Gastrocnemius medialis (tissue), 4 donors: ENCODE results near the gene SPC24. TPM values are rescaled to one million over a fixed set of nuclear protein-coding genes. Genes with fewer than 3 reads are reported as not detected.

Experiments
- ATAC-seq, 2 donors: fragments of 150-250 bp; one replicate each; pipeline ENCODE4 v1.9.1; 2016
- DNase-seq, 2 donors: peaks; one replicate each; pipeline ENCODE4 v3.0.0-alpha.2; 2019
- H3K27ac ChIP-seq, 4 donors: fragments of 200-600 bp; sonication (generic); 1 replicate in 1 of 4; 2 replicates in 3 of 4; pipeline ENCODE4 v1.5.1; 2016 to 2018; ENCODE audit warnings: mild to moderate bottlenecking in 2 of 4, moderate library complexity in 1 of 4
- H3K27me3 ChIP-seq, 3 donors: fragments of 200-600 bp; sonication (generic) in 2 of 3; 1 replicate in 1 of 3; 2 replicates in 2 of 3; pipeline versions ENCODE4 v1.5.1 to v1.6.0; 2016 to 2019; ENCODE audit warnings: mild to moderate bottlenecking in 1 of 3, moderate library complexity in 1 of 3
- H3K36me3 ChIP-seq, 2 donors: fragments of 200-600 bp; sonication (generic) in 1 of 2; one replicate each; pipeline ENCODE4 v1.5.1; 2017 to 2018
- H3K4me1 ChIP-seq, 2 donors: fragments of 200-600 bp; sonication (generic) in 1 of 2; one replicate each; pipeline ENCODE4 v1.5.1; 2016 to 2017; ENCODE audit warnings: mild to moderate bottlenecking in 2 of 2
- H3K4me3 ChIP-seq, 4 donors: fragments of 200-600 bp; sonication (generic) in 3 of 4; 1 replicate in 1 of 4; 2 replicates in 3 of 4; pipeline ENCODE4 v1.5.1; 2016 to 2019; ENCODE audit warnings: mild to moderate bottlenecking in 2 of 4
- H3K9me3 ChIP-seq, 3 donors: fragments of 200-600 bp; sonication (generic) in 2 of 3; 1 replicate in 1 of 3; 2 replicates in 2 of 3; pipeline ENCODE4 v1.5.1; 2016 to 2019
- CTCF ChIP-seq, 5 experiments: fragments of 450-650 bp in 3 of 5; fragments of 200-600 bp in 2 of 5; sonication (generic) in 2 of 5; IDR thresholded peaks in 4 of 5; conservative IDR thresholded peaks in 1 of 5; 1 replicate in 4 of 5; 2 replicates in 1 of 5; pipeline ENCODE4 v1.5.1; 2016 to 2019; ENCODE audit warnings: antibody characterized with exemption in 5 of 5, mild to moderate bottlenecking in 3 of 5, moderate library complexity in 3 of 5
- POLR2A ChIP-seq, 2 donors: fragments of 450-650 bp; IDR thresholded peaks; one replicate each; pipeline ENCODE4 v1.6.1; 2017; ENCODE audit warnings: antibody characterized with exemption in 2 of 2, mild to moderate bottlenecking in 2 of 2, moderate library complexity in 2 of 2
- in situ Hi-C, 4 donors: fragments of 200-750 bp; cut with MboI; loops; one replicate each; pipeline versions ENCODE4 v1.15.0 to v1.8.0; 2017; ENCODE audit warnings: low sequenced_read_pairs in 4 of 4
- intact Hi-C: fragments of 100-400 bp; cut with DNase I; formaldehyde crosslinking; loops from one replicate; pipeline ENCODE4 v1.15.1; 2023; ENCODE audit warnings: low total_unique reads
- total RNA-seq, 4 donors: library from RNA; depleted of rRNA; stranded (reverse); fragments of >200 nt; gene quantifications; one replicate each; pipeline versions ENCODE4 v1.1.0 to v1.2.3, GENCODE V29; 2016

Gene SPC24
- total RNA-seq, 4 donors from 2014 or later = 0.55 to 1.6 TPM; not detected in 2

GRCh38 chr19:11116507-11116906 lies 39.1 kb downstream of the SPC24 start:
- DNase-seq = no peak
- Histone ChIP-seq H3K27me3 (no peaks in the 10 kb centered on the region), H3K36me3 (peaks cover 0 to 5% of the 10 kb centered on the region in 2 donors), H3K27ac (no peak overlapping the region), H3K4me1 (no peaks in the 10 kb centered on the region), H3K4me3 (no peak overlapping the region), H3K9me3 (no peaks in the 10 kb centered on the region)
- in situ Hi-C loops = no loop called here
- TF ChIP-seq CTCF (IDR thresholded peaks at IDR 0.05 in 4 of 5, conservative IDR thresholded peaks at IDR 0.05 in 1 of 5) = no peak
- TF ChIP-seq POLR2A (IDR thresholded peaks at IDR 0.05) = no peak
- ATAC-seq = no peak
- intact Hi-C loops = no loop called here

GRCh38 chr19:11115895-11116446 lies 39.6 kb downstream of the SPC24 start:
- ATAC-seq (no peak), DNase-seq (no peak)
- TF ChIP-seq POLR2A (IDR thresholded peaks at IDR 0.05) (no peak), CTCF (IDR thresholded peaks at IDR 0.05 in 4 of 5, conservative IDR thresholded peaks at IDR 0.05 in 1 of 5) (no peak)
- in situ Hi-C loops (no loop called here), intact Hi-C loops (no loop called here)
- H3K9me3 ChIP-seq = no peaks in the 10 kb centered on the region
- no peaks in the 10 kb centered on the region for H3K4me1 ChIP-seq
- no peak overlapping the region for H3K27ac ChIP-seq
- H3K36me3 ChIP-seq = peaks cover 0 to 5% of the 10 kb centered on the region in 2 donors
- no peak overlapping the region for H3K4me3 ChIP-seq
- H3K27me3 ChIP-seq = no peaks in the 10 kb centered on the region

- intact Hi-C loops = no loop called here
- H3K4me3 ChIP-seq = no peak overlapping the region
- no peaks in the 10 kb centered on the region for H3K9me3 ChIP-seq
- in situ Hi-C loops = no loop called here
- H3K4me1 ChIP-seq = no peaks in the 10 kb centered on the region
- DNase-seq (no peak), ATAC-seq (no peak)
- TF ChIP-seq CTCF (IDR thresholded peaks at IDR 0.05 in 4 of 5, conservative IDR thresholded peaks at IDR 0.05 in 1 of 5) (no peak), POLR2A (IDR thresholded peaks at IDR 0.05) (no peak)
- no peak overlapping the region for H3K27ac ChIP-seq
- H3K36me3 ChIP-seq = peaks cover 0 to 5% of the 10 kb centered on the region in 2 donors
- no peaks in the 10 kb centered on the region for H3K27me3 ChIP-seq
Measured at GRCh38 chr19:11115042-11115441, 40.5 kb downstream of the SPC24 start.

GRCh38 chr19:11113140-11113708 lies 42.4 kb downstream of the SPC24 start:
- intact Hi-C loops = no loop called here
- Histone ChIP-seq H3K9me3 (no peaks in the 10 kb centered on the region), H3K27me3 (no peaks in the 10 kb centered on the region), H3K36me3 (peaks cover 0 to 2% of the 10 kb centered on the region in 2 donors), H3K4me1 (no peaks in the 10 kb centered on the region), H3K4me3 (no peak overlapping the region), H3K27ac (no peak overlapping the region)
- TF ChIP-seq POLR2A (IDR thresholded peaks at IDR 0.05) (no peak), CTCF (IDR thresholded peaks at IDR 0.05 in 4 of 5, conservative IDR thresholded peaks at IDR 0.05 in 1 of 5) (no peak)
- ATAC-seq = no peak
- DNase-seq = no peak
- in situ Hi-C loops = no loop called here

GRCh38 chr19:11111771-11112144 lies 43.8 kb downstream of the SPC24 start:
- in situ Hi-C loops = no loop called here
- TF ChIP-seq CTCF (IDR thresholded peaks at IDR 0.05 in 4 of 5, conservative IDR thresholded peaks at IDR 0.05 in 1 of 5) (no peak), POLR2A (IDR thresholded peaks at IDR 0.05) (no peak)
- DNase-seq (no peak), ATAC-seq (no peak)
- intact Hi-C loops = no loop called here
- no peaks in the 10 kb centered on the region for H3K9me3 ChIP-seq
- no peaks in the 10 kb centered on the region for H3K27me3 ChIP-seq
- H3K27ac ChIP-seq = no peak overlapping the region
- H3K4me1 ChIP-seq = no peaks in the 10 kb centered on the region
- H3K4me3 ChIP-seq = no peak overlapping the region
- H3K36me3 ChIP-seq = no peaks in the 10 kb centered on the region
